H1 (cell line): ENCODE results near the gene CKM. TPM values are rescaled to one million over a fixed set of nuclear protein-coding genes. Genes with fewer than 3 reads are reported as not detected.

Experiments
- BRCA1 ChIP-seq: IDR thresholded peaks from 2 replicates; pipeline ENCODE4 v1.6.1; 2012; ENCODE audit warnings: low read depth, low read length, improper control_type of control experiment
- CTCF ChIP-seq, 3 experiments: IDR thresholded peaks; 1 replicate in 2 of 3; 2 replicates in 1 of 3; pipeline versions ENCODE4 v1.5.1 to v1.6.1; 2011; ENCODE audit warnings: low read length in 3 of 3, mild to moderate bottlenecking in 3 of 3, inconsistent platforms in 2 of 3, low read depth in 1 of 3, moderate library complexity in 1 of 3; ENCODE audit not compliant: insufficient read depth in 1 of 3; ENCODE audit errors: control extremely low read depth in 1 of 3
- KDM1A ChIP-seq: fragments of 200-600, 300-600 bp; sonication (generic); IDR thresholded peaks from 2 replicates; pipeline ENCODE4 v1.7.1; 2016; ENCODE audit warnings: mild to moderate bottlenecking, low read length, borderline replicate concordance
- RBBP5 ChIP-seq: IDR thresholded peaks from 2 replicates; pipeline ENCODE4 v1.7.1; 2012; ENCODE audit warnings: low read depth, mild to moderate bottlenecking, inconsistent platforms, low read length, moderate library complexity, borderline replicate concordance
- RFX5 ChIP-seq: IDR thresholded peaks from 2 replicates; pipeline ENCODE4 v1.6.1; 2011; ENCODE audit warnings: low read depth, low read length, improper control_type of control experiment, borderline replicate concordance
- SUZ12 ChIP-seq: fragments of 200-600 bp; sonication (generic); IDR thresholded peaks from 2 replicates; pipeline ENCODE4 v1.6.1; 2012; ENCODE audit warnings: mild to moderate bottlenecking, inconsistent platforms, low read length, moderate library complexity, mixed read lengths
- polyA plus RNA-seq, 7 experiments: library from polyadenylated mRNA; depleted of rRNA in 3 of 7; stranded (reverse) in 5 of 7; unstranded in 2 of 7; fragments of >200 nt in 5 of 7; fragments of 200-250 nt in 2 of 7; gene quantifications; 1 replicate in 5 of 7; 2 replicates in 1 of 7; 4 replicates in 1 of 7; pipeline versions ENCODE4 v1.2.1 to v1.2.3, GENCODE V29; 2011 to 2013; ENCODE audit warnings: missing spikeins in 2 of 7, mixed read lengths in 2 of 7
- total RNA-seq: library from RNA; stranded (reverse); fragmentation: NEBNext Ultra II Directional; extraction: Animal tissue kit (Norgen Biotek cat#: 25700); gene quantifications from 2 replicates; pipeline ENCODE4 v1.2.1, GENCODE V29; 2021

CKM gene
- total and polyA plus RNA-seq, 2 of the 8 experiments (the other 6 are each of a cell fraction or from before 2014, with no cell fraction given): 0.08 TPM; not detected in 1

- TF ChIP-seq CTCF (IDR thresholded peaks at IDR 0.05; ENCODE audit: control extremely low read depth in 1 of 3, insufficient read depth in 1 of 3, low read depth in 1 of 3, low read length in 3 of 3) (peak in 2 of 3 experiments; percentile 24 to 36; a peak in 2 of 4 replicates), RBBP5 (no peak), SUZ12 (no peak), KDM1A (no peak), RFX5 (no peak), BRCA1 (no peak)
Observed at GRCh38 chr19:45346449-45346848, 23.8 kb upstream of the CKM start (continued).
